ENCODE results near the gene RAB40C.

GRCh38 chr16:641326-642188 is 51.7 kb downstream of the RAB40C start, which contains the start of gene MCRIP2:
- TF ChIP-seq FOXP2 (optimal IDR thresholded peaks at IDR 0.05; ENCODE audit: control extremely low read depth, extremely low read length, insufficient read depth) (no peak), EZH2 (IDR thresholded peaks at IDR 0.05) (no peak), POLR2AphosphoS5 (IDR thresholded peaks at IDR 0.05; ENCODE audit: borderline replicate concordance, low read depth, low read length) (peak; percentile 48; the same call in 1 of the 2 replicates)
